Vagina (tissue), 2 donors: ENCODE data around the gene KCNK5. TPM values are rescaled to one million over a fixed set of nuclear protein-coding genes. Genes with fewer than 3 reads are reported as not detected.

ENCODE experiments used
- DNase-seq, 2 donors: peaks; one replicate each; pipeline ENCODE4 v3.0.0-alpha.2; 2017; ENCODE audit errors: extremely low spot score in 2 of 2
- H3K27ac ChIP-seq: fragments of 200-600 bp; sonication (generic); one replicate; pipeline ENCODE4 v1.5.1; 2019
- H3K27me3 ChIP-seq: fragments of 200-600 bp; sonication (generic); one replicate; pipeline ENCODE4 v1.5.1; 2019
- H3K36me3 ChIP-seq, 2 donors: fragments of 200-600 bp; sonication (generic); one replicate each; pipeline ENCODE4 v1.5.1; 2017 to 2019
- H3K4me1 ChIP-seq: fragments of 200-600 bp; sonication (generic); one replicate; pipeline ENCODE4 v1.5.1; 2019
- H3K4me3 ChIP-seq, 2 donors: fragments of 200-600 bp; sonication (generic); 1 replicate in 1 of 2; 2 replicates in 1 of 2; pipeline ENCODE4 v1.5.1; 2016 to 2019
- H3K9me3 ChIP-seq: fragments of 200-600 bp; sonication (generic); one replicate; pipeline ENCODE4 v1.5.1; 2019
- CTCF ChIP-seq, 3 experiments: fragments of 450-650 bp in 2 of 3; fragments of 200-600 bp in 1 of 3; sonication (generic) in 1 of 3; IDR thresholded peaks; one replicate each; pipeline ENCODE4 v1.5.1; 2017 to 2019; ENCODE audit warnings: antibody characterized with exemption in 3 of 3, mild to moderate bottlenecking in 2 of 3, moderate library complexity in 2 of 3
- POLR2A ChIP-seq, 2 donors: fragments of 450-650 bp; IDR thresholded peaks; one replicate each; pipeline ENCODE4 v1.6.1; 2017; ENCODE audit warnings: antibody characterized with exemption in 2 of 2, mild to moderate bottlenecking in 2 of 2, moderate library complexity in 2 of 2
- POLR2AphosphoS5 ChIP-seq, 2 donors: sonication (generic); formaldehyde crosslinking; IDR thresholded peaks; one replicate each; pipeline ENCODE4 v1.9.0; 2017; ENCODE audit warnings: antibody characterized with exemption in 2 of 2, mild to moderate bottlenecking in 2 of 2, low read depth in 1 of 2; ENCODE audit not compliant: insufficient read depth in 1 of 2
- intact Hi-C: fragments of 100-400 bp; cut with DNase I; formaldehyde crosslinking; loops from one replicate; pipeline ENCODE4 v1.15.1; 2023
- total RNA-seq: library from RNA; depleted of rRNA; stranded (reverse); fragments of >200 nt; gene quantifications from one replicate; pipeline ENCODE4 v1.2.3, GENCODE V29; 2016

KCNK5 gene
- total RNA-seq, 1 donor from 2014 or later, result 16.7 TPM

DNA sequence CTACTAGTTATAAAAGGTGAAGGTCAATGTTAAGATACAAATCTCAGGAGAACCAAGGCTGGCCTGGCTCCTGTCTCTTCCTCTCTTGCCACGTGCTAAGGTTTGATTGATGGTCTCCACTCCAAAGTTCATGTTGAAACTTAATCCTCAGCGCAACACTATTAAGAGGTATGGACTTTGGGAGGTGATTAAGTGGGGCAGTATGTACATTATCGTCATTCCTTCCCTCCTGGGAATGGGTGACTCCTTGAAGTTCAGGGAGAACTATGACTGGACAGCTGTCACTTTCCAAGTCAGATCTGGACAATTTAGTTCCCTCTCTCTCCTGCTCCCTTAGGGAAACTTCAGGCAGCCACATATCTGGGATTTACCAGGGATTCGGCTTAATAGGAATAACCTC lies 50.5 kb downstream of the KCNK5 start:
- Histone ChIP-seq H3K4me3 (no peak overlapping the region), H3K9me3 (no peaks in the 10 kb centered on the region), H3K27ac (no peak overlapping the region), H3K27me3 (no peaks in the 10 kb centered on the region), H3K36me3 (no peaks in the 10 kb centered on the region), H3K4me1 (peaks cover 5% of the 10 kb centered on the region)
- DNase-seq, result no peak
- TF ChIP-seq POLR2A (IDR thresholded peaks at IDR 0.05), result no peak
- no peak for TF ChIP-seq CTCF (IDR thresholded peaks at IDR 0.05)
- TF ChIP-seq POLR2AphosphoS5 (IDR thresholded peaks at IDR 0.05; ENCODE audit: insufficient read depth in 1 of 2, low read depth in 1 of 2), result no peak
- intact Hi-C loops, result no loop called here

GRCh38 chr6:39178235-39178634 lies 51.0 kb downstream of the KCNK5 start:
- Histone ChIP-seq H3K4me3 (no peak overlapping the region), H3K27ac (no peak overlapping the region), H3K27me3 (no peaks in the 10 kb centered on the region), H3K9me3 (no peaks in the 10 kb centered on the region), H3K36me3 (no peaks in the 10 kb centered on the region), H3K4me1 (no peaks in the 10 kb centered on the region)
- intact Hi-C loops, result no loop called here
- no peak for DNase-seq
- TF ChIP-seq CTCF (IDR thresholded peaks at IDR 0.05) (no peak), POLR2AphosphoS5 (IDR thresholded peaks at IDR 0.05; ENCODE audit: insufficient read depth in 1 of 2, low read depth in 1 of 2) (peak in 1 of 2 donors; percentile 40), POLR2A (IDR thresholded peaks at IDR 0.05) (no peak)

GRCh38 chr6:39177130-39177529 lies 52.1 kb downstream of the KCNK5 start:
- H3K9me3 ChIP-seq, result no peaks in the 10 kb centered on the region
- TF ChIP-seq CTCF (IDR thresholded peaks at IDR 0.05), result no peak
- no peak for TF ChIP-seq POLR2AphosphoS5 (IDR thresholded peaks at IDR 0.05; ENCODE audit: insufficient read depth in 1 of 2, low read depth in 1 of 2)
- TF ChIP-seq POLR2A (IDR thresholded peaks at IDR 0.05), result no peak
- H3K36me3 ChIP-seq, result no peaks in the 10 kb centered on the region
- H3K4me3 ChIP-seq, result no peak overlapping the region
- no peak for DNase-seq
- H3K4me1 ChIP-seq, result no peaks in the 10 kb centered on the region
- intact Hi-C loops, result no loop called here
- H3K27me3 ChIP-seq, result no peaks in the 10 kb centered on the region
- no peak overlapping the region for H3K27ac ChIP-seq

DNA sequence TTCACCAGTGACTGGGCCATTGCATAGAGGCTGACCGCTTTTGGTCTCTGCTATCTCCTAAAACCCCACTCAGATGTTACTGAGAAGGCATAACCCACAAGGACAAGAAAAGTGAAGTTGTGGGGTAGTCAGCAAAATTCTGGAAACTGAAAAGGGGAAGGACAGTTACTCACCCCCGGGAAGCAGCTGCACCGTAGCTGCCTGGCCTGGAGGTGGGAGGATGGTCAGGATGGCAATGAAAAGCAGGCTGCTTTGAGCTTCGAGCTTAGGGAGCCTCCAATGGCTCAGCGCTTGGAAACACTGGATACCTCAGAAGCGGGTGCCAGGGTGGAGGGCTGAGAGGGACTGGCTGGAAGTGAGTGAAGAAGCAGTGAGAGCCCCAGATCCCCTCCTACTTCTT lies 56.0 kb downstream of the KCNK5 start:
- H3K36me3 ChIP-seq, result no peaks in the 10 kb centered on the region
- intact Hi-C loops, result no loop called here
- no peaks in the 10 kb centered on the region for H3K4me1 ChIP-seq
- TF ChIP-seq POLR2AphosphoS5 (IDR thresholded peaks at IDR 0.05; ENCODE audit: insufficient read depth in 1 of 2, low read depth in 1 of 2) (no peak), CTCF (IDR thresholded peaks at IDR 0.05) (no peak), POLR2A (IDR thresholded peaks at IDR 0.05) (no peak)
- DNase-seq, result no peak
- H3K4me3 ChIP-seq, result no peak overlapping the region
- no peaks in the 10 kb centered on the region for H3K27me3 ChIP-seq
- no peaks in the 10 kb centered on the region for H3K9me3 ChIP-seq
- no peak overlapping the region for H3K27ac ChIP-seq

GRCh38 chr6:39172377-39172757 lies 56.9 kb downstream of the KCNK5 start:
- peak; percentile 37 to 54 for DNase-seq
- Histone ChIP-seq H3K4me1 (no peaks in the 10 kb centered on the region), H3K9me3 (no peaks in the 10 kb centered on the region), H3K27me3 (no peaks in the 10 kb centered on the region), H3K27ac (no peak overlapping the region), H3K4me3 (no peak overlapping the region), H3K36me3 (no peaks in the 10 kb centered on the region)
- TF ChIP-seq POLR2A (IDR thresholded peaks at IDR 0.05), result no peak
- TF ChIP-seq CTCF (IDR thresholded peaks at IDR 0.05), result no peak
- no peak for TF ChIP-seq POLR2AphosphoS5 (IDR thresholded peaks at IDR 0.05; ENCODE audit: insufficient read depth in 1 of 2, low read depth in 1 of 2)
- intact Hi-C loops, result no loop called here
